IMR-90 (cell line): ENCODE results near the gene HRC. TPM values are rescaled to one million over a fixed set of nuclear protein-coding genes. Genes with fewer than 3 reads are reported as not detected.

ENCODE experiments used
- ATAC-seq: fragments of 200-7000 bp; cut with Tn5 transposase; 2 replicates; pipeline ENCODE4 v1.9.1; 2020; ENCODE audit warnings: low read depth, mild to moderate bottlenecking, moderate library complexity
- BruUV-seq: library from RNA; stranded (reverse); fragments of 400-500 nt; replicated peaks from 2 replicates; lab custom pipeline; 2021; lab: Mats Ljungman, UMichigan
- CTCF ChIA-PET: fragments of 300-600 bp; formaldehyde crosslinking; extraction: SDS; loops from one replicate; lab custom pipeline; 2021; ENCODE audit warnings: antibody characterized with exemption; lab: Yijun Ruan, JAX
- POLR2A ChIA-PET: fragments of 300-600 bp; sonication (Branson Sonifier 250); formaldehyde crosslinking; loops from one replicate; lab custom pipeline; 2022; ENCODE audit warnings: antibody characterized with exemption; ENCODE audit not compliant: unreplicated experiment; lab: Charles Lee
- DNase-seq: peaks from one replicate; pipeline ENCODE4 v3.0.0; 2013
- H2AFZ ChIP-seq: replicated peaks from 2 replicates; pipeline ENCODE3; 2013; ENCODE audit warnings: low read length, mild to moderate bottlenecking; ENCODE audit not compliant: poor library complexity
- H2AK5ac ChIP-seq: 2 replicates; pipeline ENCODE4 v1.6.1; 2013; ENCODE audit warnings: low read depth, low read length, inconsistent platforms
- H2AK9ac ChIP-seq: replicated peaks from 2 replicates; pipeline ENCODE3; 2013; ENCODE audit warnings: mild to moderate bottlenecking, low read depth, low read length, moderate library complexity; ENCODE audit not compliant: poor library complexity
- H2BK120ac ChIP-seq: 2 replicates; pipeline ENCODE4 v1.6.1; 2013; ENCODE audit warnings: low read depth, low read length, inconsistent platforms
- H2BK15ac ChIP-seq: 3 replicates; pipeline ENCODE4 v1.6.1; 2013; ENCODE audit warnings: low read depth, low read length, inconsistent platforms
- H2BK20ac ChIP-seq: 2 replicates; pipeline ENCODE4 v1.6.1; 2013; ENCODE audit warnings: low read depth, mild to moderate bottlenecking, inconsistent platforms, low read length, moderate library complexity
- H2BK5ac ChIP-seq: 2 replicates; pipeline ENCODE4 v1.6.1; 2013; ENCODE audit warnings: mild to moderate bottlenecking, low read depth, low read length, inconsistent platforms; ENCODE audit not compliant: poor library complexity, severe bottlenecking
- H3K14ac ChIP-seq: replicated peaks from 2 replicates; pipeline ENCODE4 v1.6.1; 2013; ENCODE audit warnings: low read depth, low read length, inconsistent platforms
- H3K18ac ChIP-seq: 2 replicates; pipeline ENCODE4 v1.6.1; 2013; ENCODE audit warnings: low read depth, low read length, control low read depth
- H3K23ac ChIP-seq: 2 replicates; pipeline ENCODE4 v1.6.1; 2013; ENCODE audit warnings: low read depth, low read length, inconsistent platforms
- H3K27ac ChIP-seq: 2 replicates; pipeline ENCODE4 v1.5.1; 2013; ENCODE audit warnings: mild to moderate bottlenecking, control low read depth, low read length; ENCODE audit not compliant: insufficient read depth
- H3K27me3 ChIP-seq: 2 replicates; pipeline ENCODE4 v1.6.1; 2013; ENCODE audit warnings: low read length; ENCODE audit not compliant: control insufficient read depth, insufficient read depth
- H3K36me3 ChIP-seq: 2 replicates; pipeline ENCODE4 v1.6.1; 2013; ENCODE audit warnings: low read length, mixed read lengths; ENCODE audit not compliant: control insufficient read depth, insufficient read depth
- H3K4ac ChIP-seq: 2 replicates; pipeline ENCODE4 v1.6.1; 2013; ENCODE audit warnings: low read depth, low read length, inconsistent platforms
- H3K4me1 ChIP-seq: 2 replicates; pipeline ENCODE4 v1.6.1; 2013; ENCODE audit warnings: low read length, mixed read lengths; ENCODE audit not compliant: control insufficient read depth, insufficient read depth
- H3K4me2 ChIP-seq: 2 replicates; pipeline ENCODE4 v1.6.1; 2013; ENCODE audit warnings: low read depth, mild to moderate bottlenecking, control low read depth, low read length, moderate library complexity
- H3K4me3 ChIP-seq: 2 replicates; pipeline ENCODE4 v1.5.1; 2013; ENCODE audit warnings: low read depth, mild to moderate bottlenecking, control low read depth, low read length, moderate library complexity; ENCODE audit not compliant: insufficient read depth
- H3K56ac ChIP-seq: 2 replicates; pipeline ENCODE4 v1.6.1; 2013; ENCODE audit warnings: low read length, inconsistent platforms; ENCODE audit not compliant: insufficient read depth; ENCODE audit errors: extremely low read depth
- H3K79me1 ChIP-seq, 2 experiments: 2 replicates each; pipeline ENCODE4 v1.6.1; 2013; ENCODE audit warnings: low read length in 2 of 2, inconsistent platforms in 1 of 2, low read depth in 1 of 2
- H3K9ac ChIP-seq: 2 replicates; pipeline ENCODE4 v1.6.1; 2013; ENCODE audit warnings: low read depth, low read length, control low read depth
- H3K9me1 ChIP-seq: 2 replicates; pipeline ENCODE4 v1.6.1; 2013; ENCODE audit warnings: low read length, inconsistent platforms; ENCODE audit not compliant: insufficient read depth
- H3K9me3 ChIP-seq: 2 replicates; pipeline ENCODE4 v1.6.1; 2013; ENCODE audit warnings: low read length; ENCODE audit not compliant: control insufficient read depth, insufficient read depth
- H4K20me1 ChIP-seq: 2 replicates; pipeline ENCODE4 v1.6.1; 2013; ENCODE audit warnings: low read length, inconsistent platforms; ENCODE audit not compliant: insufficient read depth
- H4K5ac ChIP-seq: 2 replicates; pipeline ENCODE4 v1.6.1; 2013; ENCODE audit warnings: mild to moderate bottlenecking, low read depth, low read length, control low read depth
- H4K8ac ChIP-seq, 2 experiments: 2 replicates each; pipeline ENCODE4 v1.6.1; 2013; ENCODE audit warnings: low read depth in 2 of 2, low read length in 2 of 2, control low read depth in 1 of 2, inconsistent platforms in 1 of 2
- H4K91ac ChIP-seq: 2 replicates; pipeline ENCODE4 v1.6.1; 2013; ENCODE audit warnings: low read depth, low read length, inconsistent platforms; ENCODE audit not compliant: insufficient read depth
- BHLHE40 ChIP-seq: fragments of 150-350 bp; IDR thresholded peaks from 2 replicates; pipeline ENCODE4 v1.6.1; 2016; ENCODE audit warnings: mild to moderate bottlenecking, low read depth, low read length
- CEBPB ChIP-seq: IDR thresholded peaks from 2 replicates; pipeline ENCODE4 v1.6.1; 2012; ENCODE audit warnings: low read depth, low read length, improper control_type of control experiment
- CHD1 ChIP-seq: IDR thresholded peaks from 2 replicates; pipeline ENCODE4 v1.6.1; 2012; ENCODE audit warnings: low read depth, low read length, improper control_type of control experiment
- ELK1 ChIP-seq: fragments of 150-350 bp; IDR thresholded peaks from 2 replicates; pipeline ENCODE4 v1.6.1; 2016; ENCODE audit warnings: low read depth, mild to moderate bottlenecking, low read length, moderate library complexity, borderline replicate concordance
- FOS ChIP-seq: fragments of 150-350 bp; IDR thresholded peaks from 2 replicates; pipeline ENCODE4 v1.6.1; 2016; ENCODE audit warnings: low read depth, low read length
- MAFK ChIP-seq: IDR thresholded peaks from 2 replicates; pipeline ENCODE4 v1.6.1; 2012; ENCODE audit warnings: low read depth, low read length, improper control_type of control experiment
- MAZ ChIP-seq: IDR thresholded peaks from 2 replicates; pipeline ENCODE4 v1.6.1; 2012; ENCODE audit warnings: low read depth, mild to moderate bottlenecking, low read length, improper control_type of control experiment, moderate library complexity, borderline replicate concordance
- MXI1 ChIP-seq: IDR thresholded peaks from 2 replicates; pipeline ENCODE4 v1.6.1; 2012; ENCODE audit warnings: low read depth, mild to moderate bottlenecking, low read length, moderate library complexity, borderline replicate concordance
- NFE2L2 ChIP-seq: fragments of 150-350 bp; IDR thresholded peaks from 2 replicates; pipeline ENCODE4 v1.6.1; 2016; ENCODE audit warnings: low read depth, mild to moderate bottlenecking, low read length
- POLR2A ChIP-seq: IDR thresholded peaks from 2 replicates; pipeline ENCODE4 v1.6.1; 2012; ENCODE audit warnings: mild to moderate bottlenecking, low read depth, low read length
- RAD21 ChIP-seq: IDR thresholded peaks from 2 replicates; pipeline ENCODE4 v1.6.1; 2012; ENCODE audit warnings: low read length, improper control_type of control experiment
- RCOR1 ChIP-seq: IDR thresholded peaks from 2 replicates; pipeline ENCODE4 v1.6.1; 2012; ENCODE audit warnings: mild to moderate bottlenecking, low read length, improper control_type of control experiment; ENCODE audit not compliant: insufficient replicate concordance
- RFX5 ChIP-seq: IDR thresholded peaks from 2 replicates; pipeline ENCODE4 v1.8.0; 2012; ENCODE audit warnings: low read depth, mild to moderate bottlenecking, low read length, moderate library complexity
- SMC3 ChIP-seq: fragments of 150-350 bp; IDR thresholded peaks from 2 replicates; pipeline ENCODE4 v1.6.1; 2016; ENCODE audit warnings: low read depth, mild to moderate bottlenecking, antibody characterized with exemption, low read length, moderate library complexity
- USF2 ChIP-seq: fragments of 150-350 bp; IDR thresholded peaks from 2 replicates; pipeline ENCODE4 v1.6.1; 2017; ENCODE audit warnings: mild to moderate bottlenecking, antibody characterized with exemption, low read length, low read depth
- WGBS, 2 experiments: methylation state at CpG; one replicate each; pipeline versions ENCODE4 v1.1.5 to v1.1.7; 2013; ENCODE audit warnings: missing lambda C conversion rate in 2 of 2; ENCODE audit not compliant: insufficient read length in 1 of 2; ENCODE audit errors: extremely low coverage in 2 of 2; 5-methylcytosine and 5-hydroxymethylcytosine counted together
- dilution Hi-C: fragments of 300-500 bp; cut with HindIII; formaldehyde crosslinking; loops from one replicate; pipeline ENCODE4 v1.14.3; 2018; ENCODE audit warnings: low sequenced_read_pairs; ENCODE audit not compliant: unreplicated experiment
- in situ Hi-C: fragments of 300-500 bp; cut with MboI; formaldehyde crosslinking; loops from 3 replicates; pipeline ENCODE4 v1.14.3; 2019; ENCODE audit warnings: low sequenced_read_pairs, inconsistent platforms, mixed read lengths
- intact Hi-C: fragments of 100-400 bp; cut with micrococcal nuclease; formaldehyde crosslinking; loops from 2 replicates; pipeline ENCODE4 v1.10.0; 2022
- polyA plus RNA-seq, 3 experiments: library from polyadenylated mRNA; depleted of rRNA; stranded (reverse); fragments of >200 nt; gene quantifications; 2 replicates each; pipeline ENCODE4 v1.2.3, GENCODE V29; 2012; ENCODE audit warnings: low replicate concordance in 1 of 3
- total RNA-seq: library from RNA; depleted of rRNA; stranded (reverse); fragments of >200 nt; gene quantifications from 2 replicates; pipeline ENCODE4 v1.2.3, GENCODE V29; 2012

HRC gene
- total and polyA plus RNA-seq, 2 of the 4 experiments (the other 2 are of a cell fraction): 0.03 TPM; not detected in 1

GRCh38 chr19:49148784-49149651 is 6.2 kb downstream of the HRC start:
- peak; percentile 86 for DNase-seq
- H3K9ac ChIP-seq: no peak overlapping the region; the same call in 1 of the 2 replicates
- in situ Hi-C loops: no loop called here
- TF ChIP-seq CEBPB: no peak
- no peak for TF ChIP-seq RCOR1
- TF ChIP-seq POLR2A: no peak
- TF ChIP-seq RFX5: no peak
- TF ChIP-seq SMC3: no peak
- TF ChIP-seq MAZ: no peak
- TF ChIP-seq FOS: no peak
- TF ChIP-seq MAFK: no peak
- no peak for TF ChIP-seq BHLHE40
- no peak for TF ChIP-seq MXI1
- no peak for TF ChIP-seq CHD1
- TF ChIP-seq NFE2L2: no peak
- TF ChIP-seq ELK1: no peak
- no peak for TF ChIP-seq RAD21
- TF ChIP-seq USF2: no peak

More at GRCh38 chr19:49148784-49149651, 6.2 kb downstream of the HRC start:
- Histone ChIP-seq H4K8ac (peak overlapping the region in 1 of 2 experiments; percentile 54; a peak in 1 of 4 replicates), H3K79me1 (0 out of 4 replicates have a peak, but pooled peaks cover 0 to 7% of the 10 kb centered on the region in 2 experiments), H3K9me3 (no peaks in the 10 kb centered on the region), H2BK20ac (no peak overlapping the region), H4K5ac (0 out of 2 replicates have a peak overlapping the region, but pooled peaks have one; percentile 3), H3K4me3 (peak overlapping the region; percentile 53), H2AFZ (peak overlapping the region; percentile 98), H2AK9ac (peak overlapping the region; percentile 79), H3K18ac (no peak overlapping the region), H3K14ac (no peak overlapping the region), H3K27me3 (no peaks in the 10 kb centered on the region), H3K9me1 (no peaks in the 10 kb centered on the region), H2AK5ac (no peak overlapping the region; the same call in 1 of the 2 replicates), H2BK15ac (no peak overlapping the region), H3K4ac (peak overlapping the region; percentile 69), H3K27ac (no peak overlapping the region), H3K4me2 (peak overlapping the region; percentile 91), H4K20me1 (no peaks in the 10 kb centered on the region), H2BK120ac (no peak overlapping the region), H3K23ac (no peak overlapping the region), H2BK5ac (no peak overlapping the region), H4K91ac (no peak overlapping the region), H3K56ac (no peak overlapping the region), H3K36me3 (no peaks in the 10 kb centered on the region), H3K4me1 (peaks cover 12% of the 10 kb centered on the region)
- CTCF ChIA-PET: interaction anchor here (2.0 kb wide), 1 partner anchor 51 kb away, joined by 6 read pairs; no protein-coding TSS in a partner anchor
- ATAC-seq: peak; percentile 83
- dilution Hi-C loops (no loop called here), intact Hi-C loops (loop anchor here (1.0 kb wide), 1 partner anchor 30 kb away; the partner anchor contains the start of genes C19orf73 and PPFIA3)
- no TSS peak for BruUV-seq
- WGBS, 2 experiments: 6% methylated on average over 11 of the region's 49 CpGs; no CpG with 5 or more reads in 1 of the 2 experiments
- POLR2A ChIA-PET: no interaction called here
